ENCODE results near the gene CARS1. TPM values are rescaled to one million over a fixed set of nuclear protein-coding genes. Genes with fewer than 3 reads are reported as not detected.

CARS1 gene
- total and polyA plus RNA-seq, 2 of the 4 experiments (the other 2 are of a cell fraction), result 72.7 to 78.3 TPM

GRCh38 chr11:3014943-3015342 is 42.3 kb downstream of the CARS1 start:
- no peaks in the 10 kb centered on the region; the same call in 1 of the 2 replicates for H3K9me1 ChIP-seq (ENCODE audit: insufficient read depth, low read length)
- intact Hi-C loops (cut with micrococcal nuclease), result no loop called here

More at GRCh38 chr11:3014943-3015342, 42.3 kb downstream of the CARS1 start:
- no peak for TF ChIP-seq ELK1 (IDR thresholded peaks at IDR 0.05; ENCODE audit: borderline replicate concordance, low read depth, low read length)
- TF ChIP-seq CHD1 (IDR thresholded peaks at IDR 0.05; ENCODE audit: low read depth, low read length), result no peak
- no peak for TF ChIP-seq CTCF (conservative IDR thresholded peaks at IDR 0.05; ENCODE audit: low read depth, low read length)
- TF ChIP-seq MXI1 (IDR thresholded peaks at IDR 0.05; ENCODE audit: borderline replicate concordance, low read depth, low read length), result no peak
- no peak for TF ChIP-seq RCOR1 (IDR thresholded peaks at IDR 0.05; ENCODE audit: insufficient replicate concordance, low read length)
- TF ChIP-seq NFE2L2 (IDR thresholded peaks at IDR 0.05; ENCODE audit: low read depth, low read length), result no peak
- no peak for TF ChIP-seq BHLHE40 (IDR thresholded peaks at IDR 0.05; ENCODE audit: low read depth, low read length)
- no peak for TF ChIP-seq FOS (IDR thresholded peaks at IDR 0.05; ENCODE audit: low read depth, low read length)
- TF ChIP-seq, protein P1, sequence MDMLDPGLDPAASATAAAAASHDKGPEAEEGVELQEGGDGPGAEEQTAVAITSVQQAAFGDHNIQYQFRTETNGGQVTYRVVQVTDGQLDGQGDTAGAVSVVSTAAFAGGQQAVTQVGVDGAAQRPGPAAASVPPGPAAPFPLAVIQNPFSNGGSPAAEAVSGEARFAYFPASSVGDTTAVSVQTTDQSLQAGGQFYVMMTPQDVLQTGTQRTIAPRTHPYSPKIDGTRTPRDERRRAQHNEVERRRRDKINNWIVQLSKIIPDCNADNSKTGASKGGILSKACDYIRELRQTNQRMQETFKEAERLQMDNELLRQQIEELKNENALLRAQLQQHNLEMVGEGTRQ (IDR thresholded peaks at IDR 0.05; ENCODE audit: low read depth, low read length), result no peak
- no peak for TF ChIP-seq RFX5 (IDR thresholded peaks at IDR 0.05; ENCODE audit: low read depth, low read length)
- Histone ChIP-seq H3K27ac (ENCODE audit: insufficient read depth, low read length) (no peak overlapping the region), H2AK9ac (replicated peaks; ENCODE audit: low read depth, low read length, poor library complexity) (no peak overlapping the region), H2BK15ac (ENCODE audit: low read depth, low read length) (no peak overlapping the region), H3K4ac (ENCODE audit: low read depth, low read length) (no peak overlapping the region), H2AFZ (replicated peaks; ENCODE audit: low read length, poor library complexity) (no peak overlapping the region), H2BK120ac (ENCODE audit: low read depth, low read length) (no peak overlapping the region), H2AK5ac (ENCODE audit: low read depth, low read length) (no peak overlapping the region), H4K91ac (ENCODE audit: insufficient read depth, low read depth, low read length) (no peak overlapping the region), H4K5ac (ENCODE audit: low read depth, low read length) (no peak overlapping the region), H4K20me1 (ENCODE audit: insufficient read depth, low read length) (peaks cover 43% of the 10 kb centered on the region), H3K4me2 (ENCODE audit: low read depth, low read length) (no peak overlapping the region), H3K36me3 (ENCODE audit: control insufficient read depth, insufficient read depth, low read length) (peaks cover 78% of the 10 kb centered on the region), H3K18ac (ENCODE audit: low read depth, low read length) (no peak overlapping the region), H4K8ac (ENCODE audit: low read depth in 2 of 2, low read length in 2 of 2) (no peak overlapping the region), H3K14ac (replicated peaks; ENCODE audit: low read depth, low read length) (no peak overlapping the region), H2BK20ac (ENCODE audit: low read depth, low read length) (no peak overlapping the region), H2BK5ac (ENCODE audit: low read depth, low read length, poor library complexity, severe bottlenecking) (no peak overlapping the region), H3K23ac (ENCODE audit: low read depth, low read length) (no peak overlapping the region), H3K56ac (ENCODE audit: extremely low read depth, insufficient read depth, low read length) (no peak overlapping the region), H3K27me3 (ENCODE audit: control insufficient read depth, insufficient read depth, low read length) (no peaks in the 10 kb centered on the region), H3K4me1 (ENCODE audit: control insufficient read depth, insufficient read depth, low read length) (peaks cover 12% of the 10 kb centered on the region; the same call in 1 of the 2 replicates), H3K9me3 (ENCODE audit: control insufficient read depth, insufficient read depth, low read length) (no peaks in the 10 kb centered on the region), H3K79me1 (ENCODE audit: low read depth in 1 of 2, low read length in 2 of 2) (peaks cover 5 to 35% of the 10 kb centered on the region in 2 experiments; a peak in 3 of 4 replicates), H3K9ac (ENCODE audit: low read depth, low read length) (no peak overlapping the region), H3K4me3 (ENCODE audit: insufficient read depth, low read depth, low read length) (no peak overlapping the region)
- DNase-seq (no peak), ATAC-seq (ENCODE audit: low read depth) (no peak)
- POLR2A ChIA-PET (ENCODE audit: unreplicated experiment), result no interaction called here
- dilution Hi-C loops (cut with HindIII; ENCODE audit: low sequenced_read_pairs, unreplicated experiment) (no loop called here), in situ Hi-C loops (cut with MboI; ENCODE audit: low sequenced_read_pairs) (no loop called here)
- BruUV-seq (replicated peaks), result no TSS peak
- CTCF ChIA-PET, result no interaction called here
- 100% methylated on average over 1 of the region's 4 CpGs; no CpG with 5 or more reads in 1 of the 2 experiments for WGBS, 2 experiments (ENCODE audit: extremely low coverage in 2 of 2, insufficient read length in 1 of 2)

Measured in IMR-90 (cell line).